ENCODE data around the gene TXLNB. TPM values are rescaled to one million over a fixed set of nuclear protein-coding genes. Genes with fewer than 3 reads are reported as not detected.

Gene TXLNB
- total and polyA plus RNA-seq, 2 of the 13 experiments (the other 11 are each of a cell fraction or from before 2014, with no cell fraction given): not detected

- Histone ChIP-seq H2AFZ (ENCODE audit: low read length) (no peak overlapping the region), H3K4me3 (replicated peaks in 1 of 3; ENCODE audit: insufficient read depth in 1 of 3, low read depth in 2 of 3, low read length in 3 of 3) (no peak overlapping the region), H3K27me3 (ENCODE audit: control insufficient read depth in 1 of 2, insufficient read depth in 2 of 2, low read length in 2 of 2) (no peaks in the 10 kb centered on the region), H3K36me3 (replicated peaks in 1 of 2; ENCODE audit: control insufficient read depth in 1 of 2, insufficient read depth in 2 of 2, low read length in 2 of 2) (no peaks in the 10 kb centered on the region), H3K4me2 (ENCODE audit: low read depth, low read length) (no peak overlapping the region), H3K9me3 (ENCODE audit: low read length) (no peaks in the 10 kb centered on the region), H3K27ac (ENCODE audit: extremely low read length, insufficient read depth, low read length) (no peak overlapping the region), H3K4me1 (ENCODE audit: insufficient read depth, low read length) (no peaks in the 10 kb centered on the region), H3K9ac (ENCODE audit: insufficient read depth, low read depth, low read length) (no peak overlapping the region), H4K20me1 (ENCODE audit: insufficient read depth, low read length) (no peaks in the 10 kb centered on the region), H3K79me2 (ENCODE audit: insufficient read depth, low read length) (no peaks in the 10 kb centered on the region)
- intact Hi-C loops (cut with micrococcal nuclease; ENCODE audit: unreplicated experiment) (no loop called here), in situ Hi-C loops (cut with HindIII; ENCODE audit: extremely low pct_ligation_motif_present, low pct_unique_long_range_greater_than_20kb) (no loop called here)
- ChIA-PET CTCF (ENCODE audit: low intra/inter-chr PET ratio, low total read pairs) (no interaction called here), POLR2A (no interaction called here)
- 0% methylated on average over 2 of the region's 2 CpGs for WGBS (ENCODE audit: low lambda C conversion rate)
- no peak for TF ChIP-seq FOXO1 (CRISPR knock-in tag; IDR thresholded peaks at IDR 0.05)
- no peak for TF ChIP-seq ATF7-NPFF (CRISPR knock-in tag; IDR thresholded peaks at IDR 0.05; ENCODE audit: low read depth)
- no peak for TF ChIP-seq TP53 (CRISPR knock-in tag; conservative IDR thresholded peaks at IDR 0.05)
- TF ChIP-seq DR1 (CRISPR knock-in tag; IDR thresholded peaks at IDR 0.05): no peak
- no peak for TF ChIP-seq BRCA1 (CRISPR knock-in tag; IDR thresholded peaks at IDR 0.05)
- no peak for TF ChIP-seq TFDP1 (CRISPR knock-in tag; IDR thresholded peaks at IDR 0.05; ENCODE audit: borderline replicate concordance)
- no peak for TF ChIP-seq ONECUT2 (CRISPR knock-in tag; IDR thresholded peaks at IDR 0.05)
- TF ChIP-seq RFX3 (CRISPR knock-in tag; IDR thresholded peaks at IDR 0.05): no peak
- TF ChIP-seq YEATS4 (CRISPR knock-in tag; IDR thresholded peaks at IDR 0.05; ENCODE audit: borderline replicate concordance): no peak
- TF ChIP-seq UBTF (CRISPR knock-in tag; IDR thresholded peaks at IDR 0.05): no peak
- TF ChIP-seq ZKSCAN1 (IDR thresholded peaks at IDR 0.05; ENCODE audit: low read length): no peak
- no peak for TF ChIP-seq HNRNPLL (IDR thresholded peaks at IDR 0.05; ENCODE audit: low read depth, low read length, poor library complexity, severe bottlenecking)
- TF ChIP-seq NCOA1 (CRISPR knock-in tag; IDR thresholded peaks at IDR 0.05): no peak
- no peak for TF ChIP-seq ZNF251 (CRISPR knock-in tag; IDR thresholded peaks at IDR 0.05)
- no peak for TF ChIP-seq CREB3 (CRISPR knock-in tag; IDR thresholded peaks at IDR 0.05)
- no TSS peak for BruUV-seq (replicated peaks)
- DNase-seq (ENCODE audit: low spot score) (no peak), ATAC-seq (no peak), FAIRE-seq (no peak)
These were observed 2.3 kb upstream of the TXLNB start for GRCh38 chr6:139294090-139294489.

All from HepG2 (cell line).